ENCODE data around the gene C9orf153. TPM values are rescaled to one million over a fixed set of nuclear protein-coding genes. Genes with fewer than 3 reads are reported as not detected.

Gene C9orf153
- total and polyA plus RNA-seq, 2 of the 8 experiments (the other 6 are each of a cell fraction or from before 2014, with no cell fraction given) = not detected

DNA sequence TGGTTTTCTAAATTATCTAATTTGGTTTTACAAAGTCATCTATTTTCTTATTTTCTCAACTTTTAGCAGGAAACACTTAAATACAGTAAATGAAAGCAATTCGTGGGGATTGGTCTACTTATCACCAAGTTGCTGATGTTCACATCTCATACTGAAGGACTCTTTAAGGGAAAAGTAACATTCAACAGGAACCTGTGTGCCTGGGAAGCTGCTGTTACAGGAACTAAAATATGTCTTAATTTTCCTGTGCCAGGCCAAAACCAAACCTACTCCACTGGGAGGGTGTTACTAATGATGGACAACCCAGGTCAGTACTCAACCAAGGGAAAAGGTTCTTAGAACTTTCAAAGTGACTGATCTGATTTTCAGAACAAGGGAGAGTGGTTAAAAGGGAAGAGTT, 17.6 kb upstream of the C9orf153 start (continued):
- TF ChIP-seq, protein P1, sequence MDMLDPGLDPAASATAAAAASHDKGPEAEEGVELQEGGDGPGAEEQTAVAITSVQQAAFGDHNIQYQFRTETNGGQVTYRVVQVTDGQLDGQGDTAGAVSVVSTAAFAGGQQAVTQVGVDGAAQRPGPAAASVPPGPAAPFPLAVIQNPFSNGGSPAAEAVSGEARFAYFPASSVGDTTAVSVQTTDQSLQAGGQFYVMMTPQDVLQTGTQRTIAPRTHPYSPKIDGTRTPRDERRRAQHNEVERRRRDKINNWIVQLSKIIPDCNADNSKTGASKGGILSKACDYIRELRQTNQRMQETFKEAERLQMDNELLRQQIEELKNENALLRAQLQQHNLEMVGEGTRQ (IDR thresholded peaks at IDR 0.05; ENCODE audit: low read length) = no peak

All from H1 (cell line).